A673 (cell line): Measurements from ENCODE around the gene PLEKHA6. TPM values are rescaled to one million over a fixed set of nuclear protein-coding genes. Genes with fewer than 3 reads are reported as not detected.

ENCODE experiments used
- BruUV-seq: library from RNA; stranded (reverse); fragments of 400-500 nt; replicated peaks from 2 replicates; lab custom pipeline; 2021; lab: Mats Ljungman, UMichigan
- CTCF ChIA-PET: fragments of 300-600 bp; sonication (Branson Sonifier 250); formaldehyde crosslinking; loops from one replicate; lab custom pipeline; 2022; ENCODE audit warnings: antibody characterized with exemption; lab: Charles Lee
- POLR2A ChIA-PET: fragments of 300-600 bp; sonication (Branson Sonifier 250); formaldehyde crosslinking; loops from one replicate; lab custom pipeline; 2022; ENCODE audit warnings: antibody characterized with exemption; ENCODE audit not compliant: low non-redundant PET; lab: Charles Lee
- DNase-seq: peaks from one replicate; pipeline ENCODE4 v3.0.0-alpha.2; 2015; ENCODE audit warnings: low spot score
- H3K27ac ChIP-seq: fragments of 200-600 bp; sonication (generic); 2 replicates; pipeline ENCODE4 v1.5.1; 2016; ENCODE audit warnings: mixed run types, low read depth, mild to moderate bottlenecking, mixed read lengths, antibody characterized with exemption, low read length; ENCODE audit not compliant: poor library complexity, severe bottlenecking
- H3K27me3 ChIP-seq: fragments of 200-600 bp; sonication (generic); replicated peaks from 2 replicates; pipeline ENCODE4 v1.6.1; 2017; ENCODE audit warnings: mixed run types, low read depth, mild to moderate bottlenecking, mixed read lengths, antibody characterized with exemption, low read length; ENCODE audit not compliant: insufficient read depth, poor library complexity
- H3K36me3 ChIP-seq: fragments of 200-600 bp; sonication (generic); 2 replicates; pipeline ENCODE4 v1.6.1; 2016; ENCODE audit warnings: mixed run types, mild to moderate bottlenecking, mixed read lengths, antibody characterized with exemption, low read length; ENCODE audit not compliant: insufficient read depth, poor library complexity, severe bottlenecking
- H3K4me1 ChIP-seq: fragments of 200-600 bp; sonication (generic); 2 replicates; pipeline ENCODE4 v1.6.1; 2017; ENCODE audit warnings: mixed run types, mild to moderate bottlenecking, mixed read lengths, antibody characterized with exemption, low read length; ENCODE audit not compliant: insufficient read depth, poor library complexity, severe bottlenecking
- H3K4me3 ChIP-seq: fragments of 200-600 bp; sonication (generic); 2 replicates; pipeline ENCODE4 v1.5.1; 2016; ENCODE audit warnings: low read depth, mixed run types, mild to moderate bottlenecking, mixed read lengths, low read length; ENCODE audit not compliant: poor library complexity, severe bottlenecking
- H3K9me3 ChIP-seq: fragments of 200-600 bp; sonication (generic); 2 replicates; pipeline ENCODE4 v1.6.1; 2016; ENCODE audit warnings: mixed run types, low read depth, mild to moderate bottlenecking, mixed read lengths, antibody characterized with exemption, low read length; ENCODE audit not compliant: poor library complexity, severe bottlenecking
- CTCF ChIP-seq: fragments of 300-800, 200-600 bp; sonication (generic); conservative IDR thresholded peaks from 2 replicates; pipeline ENCODE4 v1.5.1; 2017; ENCODE audit warnings: low read depth, mild to moderate bottlenecking, antibody characterized with exemption, low read length, moderate library complexity, mixed read lengths
- EZH2 ChIP-seq: fragments of 200-600 bp; sonication (generic); IDR thresholded peaks from 2 replicates; pipeline ENCODE4 v1.6.1; 2017; ENCODE audit warnings: borderline replicate concordance, low read depth, mild to moderate bottlenecking, mixed read lengths, antibody characterized with exemption, low read length; ENCODE audit not compliant: poor library complexity, severe bottlenecking
- intact Hi-C: fragments of 100-400 bp; cut with micrococcal nuclease; formaldehyde crosslinking; loops from one replicate; pipeline ENCODE4 v1.10.0; 2022; ENCODE audit not compliant: unreplicated experiment
- total RNA-seq: library from RNA; stranded (reverse); gene quantifications from 2 replicates; pipeline ENCODE4 v1.2.3, GENCODE V29; 2021

The PLEKHA6 gene
- total RNA-seq, 1 experiment from 2014 or later: 0.58 TPM

GRCh38 chr1:204390751-204391466, 31.2 kb upstream of the PLEKHA6 start:
- Histone ChIP-seq H3K9me3 (no peaks in the 10 kb centered on the region), H3K4me3 (no peak overlapping the region), H3K27me3 (no peaks in the 10 kb centered on the region), H3K27ac (no peak overlapping the region), H3K4me1 (peaks cover 9% of the 10 kb centered on the region), H3K36me3 (no peaks in the 10 kb centered on the region)
- ChIA-PET CTCF (interaction anchor here (1.7 kb wide), 1 partner anchor 8 kb away, joined by 6 read pairs; no protein-coding TSS in a partner anchor), POLR2A (no interaction called here)
- BruUV-seq: no TSS peak
- TF ChIP-seq CTCF (no peak), EZH2 (no peak)
- intact Hi-C loops: no loop called here
- no peak for DNase-seq

GRCh38 chr1:204385727-204386126, 26.0 kb upstream of the PLEKHA6 start:
- Histone ChIP-seq H3K27ac (no peak overlapping the region), H3K27me3 (peaks cover 2% of the 10 kb centered on the region), H3K36me3 (no peaks in the 10 kb centered on the region), H3K4me1 (peaks cover 6% of the 10 kb centered on the region), H3K4me3 (no peak overlapping the region), H3K9me3 (no peaks in the 10 kb centered on the region)
- no peak for DNase-seq
- ChIA-PET POLR2A (interaction anchor here (0.6 kb wide), 2 partner anchors 53 to 520 kb away, joined by 3 to 4 read pairs; no protein-coding TSS in a partner anchor), CTCF (interaction anchor here (0.6 to 1.2 kb wide), 4 partner anchors 13 to 447 kb away, joined by 3 to 9 read pairs (median 4); no protein-coding TSS in a partner anchor)
- intact Hi-C loops: no loop called here
- BruUV-seq: no TSS peak
- TF ChIP-seq EZH2: no peak
- no peak for TF ChIP-seq CTCF

GRCh38 chr1:204384636-204385352, 25.1 kb upstream of the PLEKHA6 start:
- ChIA-PET CTCF (interaction anchor here (1.2 kb wide), 1 partner anchor 14 kb away, joined by 4 read pairs; no protein-coding TSS in a partner anchor), POLR2A (no interaction called here)
- Histone ChIP-seq H3K36me3 (no peaks in the 10 kb centered on the region), H3K4me3 (no peak overlapping the region), H3K27me3 (peaks cover 11% of the 10 kb centered on the region), H3K9me3 (no peaks in the 10 kb centered on the region), H3K4me1 (no peaks in the 10 kb centered on the region), H3K27ac (no peak overlapping the region)
- no TSS peak for BruUV-seq
- intact Hi-C loops: no loop called here
- DNase-seq: no peak
- TF ChIP-seq EZH2 (no peak), CTCF (no peak)
